ENCODE results near the gene VOPP1.

GRCh38 chr7:55441002-55441401 lies 131.3 kb downstream of the VOPP1 start:
- no peak for TF ChIP-seq CTCF (IDR thresholded peaks at IDR 0.05)
- TF ChIP-seq POLR2A (IDR thresholded peaks at IDR 0.05) = no peak

Measured in right lobe of liver (tissue), 4 donors.